ENCODE results near the gene OVCA2. TPM values are rescaled to one million over a fixed set of nuclear protein-coding genes. Genes with fewer than 3 reads are reported as not detected.

The OVCA2 gene
- polyA plus RNA-seq, 1 donor (not counting 4 experiments of a cell fraction or from before 2014, with no cell fraction given) = 41.2 TPM

DNA sequence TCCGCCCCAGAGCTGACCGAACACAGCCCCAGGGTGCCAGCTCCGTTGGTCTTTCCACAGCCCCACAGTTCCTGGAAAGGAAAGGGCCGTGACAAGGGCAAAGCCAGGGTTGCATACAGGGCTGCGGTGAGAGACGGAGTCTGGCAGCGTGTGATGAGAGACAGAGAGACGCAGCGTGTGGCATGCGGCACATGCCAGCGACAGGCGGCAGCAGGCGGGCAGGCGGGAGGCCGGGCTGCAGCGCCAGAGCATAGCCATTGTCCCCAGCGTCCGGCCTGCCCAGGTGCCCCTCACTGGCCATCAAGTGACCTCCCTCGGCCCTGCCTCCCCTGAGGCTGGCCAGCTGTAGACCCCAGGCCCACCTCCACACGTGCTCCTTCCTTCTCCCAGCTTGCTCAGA, 25.3 kb upstream of the OVCA2 start:
- H3K9me3 ChIP-seq (ENCODE audit: control insufficient read depth, low read depth, low read length) = no peaks in the 10 kb centered on the region
- FAIRE-seq (no peak), DNase-seq (ENCODE audit: low read depth, low spot score) (no peak)
- H3K4me3 ChIP-seq (ENCODE audit: control insufficient read depth in 2 of 3, extremely low read depth in 1 of 3, insufficient read depth in 2 of 3, low read depth in 1 of 3, low read length in 3 of 3) = no peak overlapping the region
- H3K9ac ChIP-seq (ENCODE audit: control insufficient read depth, extremely low read depth, insufficient read depth, low read length) = no peak overlapping the region
- no peak overlapping the region for H3K27ac ChIP-seq (ENCODE audit: control insufficient read depth, insufficient read depth, low read length)
- dilution Hi-C loops (cut with MboI; ENCODE audit: extremely low pct_ligation_motif_present, low sequenced_read_pairs) = no loop called here
- H3K27me3 ChIP-seq (ENCODE audit: control insufficient read depth, extremely low read depth, insufficient read depth, low read length) = no peaks in the 10 kb centered on the region
- H3K9me1 ChIP-seq (ENCODE audit: control insufficient read depth, extremely low read depth, insufficient read depth, low read length) = no peaks in the 10 kb centered on the region
- H4K20me1 ChIP-seq (ENCODE audit: control insufficient read depth, extremely low read depth, insufficient read depth, low read length) = no peaks in the 10 kb centered on the region
- peaks cover 0 to 5% of the 10 kb centered on the region in 2 experiments for H3K36me3 ChIP-seq (ENCODE audit: control insufficient read depth in 2 of 2, extremely low read depth in 1 of 2, insufficient read depth in 2 of 2, low read length in 2 of 2)
- H2AFZ ChIP-seq (ENCODE audit: control insufficient read depth, low read length) = no peak overlapping the region
- peaks cover 17% of the 10 kb centered on the region for H3K4me1 ChIP-seq (ENCODE audit: control insufficient read depth, extremely low read depth, insufficient read depth, low read length)
- no peak overlapping the region for H3K4me2 ChIP-seq (ENCODE audit: control insufficient read depth, extremely low read depth, insufficient read depth, low read depth, low read length)
- no peaks in the 10 kb centered on the region for H3K79me2 ChIP-seq (ENCODE audit: control insufficient read depth, insufficient read depth, low read length)
- TF ChIP-seq, protein P1, sequence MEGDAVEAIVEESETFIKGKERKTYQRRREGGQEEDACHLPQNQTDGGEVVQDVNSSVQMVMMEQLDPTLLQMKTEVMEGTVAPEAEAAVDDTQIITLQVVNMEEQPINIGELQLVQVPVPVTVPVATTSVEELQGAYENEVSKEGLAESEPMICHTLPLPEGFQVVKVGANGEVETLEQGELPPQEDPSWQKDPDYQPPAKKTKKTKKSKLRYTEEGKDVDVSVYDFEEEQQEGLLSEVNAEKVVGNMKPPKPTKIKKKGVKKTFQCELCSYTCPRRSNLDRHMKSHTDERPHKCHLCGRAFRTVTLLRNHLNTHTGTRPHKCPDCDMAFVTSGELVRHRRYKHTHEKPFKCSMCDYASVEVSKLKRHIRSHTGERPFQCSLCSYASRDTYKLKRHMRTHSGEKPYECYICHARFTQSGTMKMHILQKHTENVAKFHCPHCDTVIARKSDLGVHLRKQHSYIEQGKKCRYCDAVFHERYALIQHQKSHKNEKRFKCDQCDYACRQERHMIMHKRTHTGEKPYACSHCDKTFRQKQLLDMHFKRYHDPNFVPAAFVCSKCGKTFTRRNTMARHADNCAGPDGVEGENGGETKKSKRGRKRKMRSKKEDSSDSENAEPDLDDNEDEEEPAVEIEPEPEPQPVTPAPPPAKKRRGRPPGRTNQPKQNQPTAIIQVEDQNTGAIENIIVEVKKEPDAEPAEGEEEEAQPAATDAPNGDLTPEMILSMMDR (optimal IDR thresholded peaks at IDR 0.05 in 1 of 3, IDR thresholded peaks at IDR 0.05 in 1 of 3, conservative IDR thresholded peaks at IDR 0.05 in 1 of 3; ENCODE audit: extremely low read depth in 1 of 3, insufficient read depth in 2 of 3, low read length in 3 of 3) = no peak
- TF ChIP-seq EZH2 (IDR thresholded peaks at IDR 0.05; ENCODE audit: low read length) = no peak

DNA sequence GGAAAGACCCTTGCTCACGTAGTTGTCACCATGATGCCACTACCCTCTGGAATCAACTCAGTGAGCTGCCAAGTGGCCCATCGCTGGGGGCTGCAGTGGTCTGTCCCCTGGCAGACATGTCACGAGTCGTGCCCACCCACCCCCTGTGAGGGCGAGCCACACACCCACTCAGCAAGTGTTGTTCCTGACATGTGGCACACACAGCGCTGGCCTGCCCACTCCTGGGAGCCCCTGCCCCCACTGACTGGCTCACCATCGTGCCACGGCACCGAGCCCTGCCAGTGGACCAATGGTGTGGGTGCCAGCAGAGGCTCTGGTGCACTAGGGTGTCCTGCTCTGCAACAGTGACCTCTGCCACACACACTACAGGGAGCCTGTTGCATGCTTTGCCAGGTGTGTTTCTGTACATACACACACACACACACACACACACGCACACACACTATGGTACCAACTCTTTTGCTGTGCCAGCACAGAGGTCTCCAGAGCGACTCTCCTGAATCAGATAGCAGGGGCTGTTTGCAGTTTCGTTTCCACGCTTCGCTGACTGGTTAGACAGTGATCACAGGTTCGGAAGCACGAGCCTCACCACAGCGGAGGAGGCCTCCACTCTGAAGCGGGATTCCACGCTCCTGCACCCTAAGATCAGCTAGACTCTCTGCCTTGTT, 24.4 kb upstream of the OVCA2 start:
- H3K4me3 ChIP-seq (ENCODE audit: control insufficient read depth in 2 of 3, extremely low read depth in 1 of 3, insufficient read depth in 2 of 3, low read depth in 1 of 3, low read length in 3 of 3) = no peak overlapping the region
- no peaks in the 10 kb centered on the region for H3K9me1 ChIP-seq (ENCODE audit: control insufficient read depth, extremely low read depth, insufficient read depth, low read length)
- H3K4me2 ChIP-seq (ENCODE audit: control insufficient read depth, extremely low read depth, insufficient read depth, low read depth, low read length) = no peak overlapping the region
- peaks cover 8% of the 10 kb centered on the region for H3K4me1 ChIP-seq (ENCODE audit: control insufficient read depth, extremely low read depth, insufficient read depth, low read length)
- no peaks in the 10 kb centered on the region for H3K79me2 ChIP-seq (ENCODE audit: control insufficient read depth, insufficient read depth, low read length)
- H2AFZ ChIP-seq (ENCODE audit: control insufficient read depth, low read length) = no peak overlapping the region
- dilution Hi-C loops (cut with MboI; ENCODE audit: extremely low pct_ligation_motif_present, low sequenced_read_pairs) = no loop called here
- FAIRE-seq = no peak
- no peaks in the 10 kb centered on the region for H3K9me3 ChIP-seq (ENCODE audit: control insufficient read depth, low read depth, low read length)
- no peak for DNase-seq (ENCODE audit: low read depth, low spot score)
- no peaks in the 10 kb centered on the region for H3K27me3 ChIP-seq (ENCODE audit: control insufficient read depth, extremely low read depth, insufficient read depth, low read length)
- peaks cover 0 to 5% of the 10 kb centered on the region in 2 experiments for H3K36me3 ChIP-seq (ENCODE audit: control insufficient read depth in 2 of 2, extremely low read depth in 1 of 2, insufficient read depth in 2 of 2, low read length in 2 of 2)
- H3K9ac ChIP-seq (ENCODE audit: control insufficient read depth, extremely low read depth, insufficient read depth, low read length) = no peak overlapping the region
- H4K20me1 ChIP-seq (ENCODE audit: control insufficient read depth, extremely low read depth, insufficient read depth, low read length) = no peaks in the 10 kb centered on the region
- TF ChIP-seq, protein P1 (optimal IDR thresholded peaks at IDR 0.05 in 1 of 3, IDR thresholded peaks at IDR 0.05 in 1 of 3, conservative IDR thresholded peaks at IDR 0.05 in 1 of 3; ENCODE audit: extremely low read depth in 1 of 3, insufficient read depth in 2 of 3, low read length in 3 of 3) = no peak
- no peak for TF ChIP-seq EZH2 (IDR thresholded peaks at IDR 0.05; ENCODE audit: low read length)
- no peak overlapping the region for H3K27ac ChIP-seq (ENCODE audit: control insufficient read depth, insufficient read depth, low read length)

All from keratinocyte (primary cell).